Left ventricle myocardium superior (tissue), 1 donor: ENCODE measurements around the gene ZZZ3. TPM values are rescaled to one million over a fixed set of nuclear protein-coding genes. Genes with fewer than 3 reads are reported as not detected.

Experiments used
- total RNA-seq: library from RNA; stranded (reverse); fragmentation: NEBNext Ultra II Directional; extraction: Animal tissue kit (Norgen Biotek cat#: 25700); gene quantifications from one replicate; pipeline ENCODE4 v1.2.1, GENCODE V29; 2021
- donor health status: DM: no; HTN: yes; CAD: no; lungs with severe emphysema.

The ZZZ3 gene
- total RNA-seq, 1 donor from 2014 or later: 34.9 TPM

Other genes starting within 250 kb of the ZZZ3 start
- 29.0 TPM for gene USP33, start 77.2 kb upstream of the ZZZ3 start, total RNA-seq
- gene MIGA1, start 97.0 kb upstream of the ZZZ3 start, total RNA-seq: 9.7 TPM
- 365 TPM for gene NEXN, start 206.0 kb upstream of the ZZZ3 start, total RNA-seq